ENCODE data around the gene VTI1A.
"Not testable (repeated sequence)": the region's sequence is repeated elsewhere in the genome, so short reads cannot be mapped to it uniquely, and the experiment has no call there.

Gene VTI1A

GRCh38 chr10:112509558-112510291 lies 62.7 kb downstream of the VTI1A start:
- DNase-seq, result no peak

GRCh38 chr10:112510384-112510783 lies 63.4 kb downstream of the VTI1A start:
- peak; percentile 45 for DNase-seq

- DNase-seq, result no peak
These were observed 65.3 kb downstream of the VTI1A start for GRCh38 chr10:112512294-112512693.

- no peak for DNase-seq
These were observed 68.1 kb downstream of the VTI1A start for GRCh38 chr10:112515126-112515525.

DNA sequence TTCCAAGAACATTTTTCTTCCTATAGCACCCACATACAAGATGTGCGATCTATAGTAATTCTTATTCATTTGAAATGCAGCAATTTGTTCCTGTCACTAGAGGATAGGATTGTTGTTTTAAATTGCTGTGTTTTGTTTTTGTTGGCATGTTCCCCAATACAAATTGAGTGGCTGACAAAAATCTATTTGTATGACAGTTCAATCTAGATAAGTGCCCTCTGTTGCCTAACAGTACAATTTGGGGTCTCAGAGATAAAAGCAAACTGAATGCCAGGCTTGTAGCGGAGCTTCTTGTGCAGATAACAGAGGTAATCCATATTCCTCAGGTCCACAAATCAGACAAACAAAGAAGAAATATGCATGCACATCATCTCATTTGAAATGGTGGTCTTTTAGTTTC lies 68.8 kb downstream of the VTI1A start:
- no peak for DNase-seq

DNA sequence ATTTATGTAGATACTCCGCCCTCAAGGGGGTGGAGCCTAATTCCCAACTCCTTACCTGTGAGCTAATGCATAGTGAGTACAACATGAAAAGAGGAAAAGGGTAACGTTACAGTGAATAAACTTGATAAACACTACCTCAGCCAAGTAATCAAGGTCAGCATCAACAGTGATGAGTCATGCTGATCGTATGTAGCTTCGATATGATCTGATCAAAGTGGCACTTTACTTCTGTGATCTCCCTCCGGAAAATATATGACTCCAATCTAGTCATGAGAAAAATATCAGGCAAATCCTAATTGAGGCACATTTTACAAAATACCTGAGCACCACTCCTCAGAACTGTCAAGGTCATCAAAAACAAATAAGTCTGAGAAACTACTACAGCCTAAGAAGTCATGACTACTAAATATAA lies 70.4 kb downstream of the VTI1A start:
- no peak for DNase-seq

DNA sequence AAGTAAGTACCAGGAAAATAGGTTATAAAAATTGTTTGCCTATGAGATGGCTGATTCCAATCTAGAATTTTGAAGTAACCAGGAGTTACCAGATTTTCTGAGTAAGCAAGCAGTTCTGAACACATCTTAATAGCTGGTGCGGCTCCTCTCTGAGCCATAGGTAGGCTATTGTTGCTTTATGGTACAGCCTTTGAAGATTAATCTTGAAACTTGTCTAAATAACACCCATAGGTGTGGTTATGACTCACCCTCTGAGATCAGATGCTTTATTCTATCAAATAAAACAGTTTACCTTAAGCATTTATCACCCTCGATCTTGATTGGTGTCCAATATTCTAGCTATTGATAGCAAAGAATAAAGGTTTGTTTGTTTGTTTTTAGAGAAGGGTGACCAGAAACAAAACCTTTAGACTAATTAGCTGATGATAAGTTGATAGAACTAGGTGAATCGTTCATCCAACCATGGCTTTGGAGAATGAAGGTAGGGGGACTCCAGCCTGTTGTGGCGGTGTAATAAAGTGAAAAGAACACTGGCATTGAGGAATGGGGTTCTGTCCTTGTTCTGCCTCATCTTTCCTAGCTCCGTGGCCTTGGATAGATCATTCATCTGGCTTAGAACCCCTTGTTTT lies 72.2 kb downstream of the VTI1A start:
- no peak for DNase-seq

- DNase-seq, result no peak
These were observed 73.9 kb downstream of the VTI1A start for GRCh38 chr10:112520914-112521313.

DNA sequence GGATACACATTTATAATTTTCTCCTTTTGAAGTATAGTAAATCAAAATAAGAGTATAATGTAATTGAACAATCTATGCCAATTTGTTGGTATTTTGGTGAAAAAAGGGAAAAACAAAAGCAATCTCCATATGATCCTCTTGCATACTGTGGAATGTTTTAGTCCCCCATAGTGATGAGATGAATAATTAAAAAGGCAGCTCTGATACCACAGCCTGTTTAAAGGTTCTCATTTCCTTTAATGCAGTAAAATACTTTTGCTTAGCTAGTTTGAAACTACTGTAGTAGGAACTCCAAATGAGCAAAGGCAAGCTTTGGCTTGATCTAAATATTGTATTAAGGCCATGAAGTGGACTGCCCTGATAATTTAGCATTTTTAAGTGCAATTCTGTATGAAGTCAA lies 77.6 kb downstream of the VTI1A start:
- no peak for DNase-seq

GRCh38 chr10:112525200-112525599 lies 78.2 kb downstream of the VTI1A start:
- no peak for DNase-seq

DNA sequence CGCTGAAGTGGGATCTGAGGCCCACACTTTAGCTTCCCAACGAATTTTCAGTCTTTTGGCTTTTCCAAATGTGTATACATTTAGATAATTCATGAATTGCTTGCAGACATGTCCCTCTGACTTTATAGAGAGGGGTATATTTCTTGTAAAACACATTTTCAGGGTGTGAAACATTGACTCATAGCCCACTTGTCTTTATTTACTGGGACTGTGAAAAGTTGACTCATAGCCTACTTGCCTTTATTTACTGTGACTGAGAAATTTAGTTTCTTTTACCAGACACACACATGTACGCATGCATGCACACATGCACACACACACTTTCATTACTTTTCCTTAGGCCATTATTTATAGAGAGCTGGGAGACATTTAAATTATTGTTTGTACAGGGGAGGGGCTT lies 79.1 kb downstream of the VTI1A start:
- DNase-seq, result no peak

DNA sequence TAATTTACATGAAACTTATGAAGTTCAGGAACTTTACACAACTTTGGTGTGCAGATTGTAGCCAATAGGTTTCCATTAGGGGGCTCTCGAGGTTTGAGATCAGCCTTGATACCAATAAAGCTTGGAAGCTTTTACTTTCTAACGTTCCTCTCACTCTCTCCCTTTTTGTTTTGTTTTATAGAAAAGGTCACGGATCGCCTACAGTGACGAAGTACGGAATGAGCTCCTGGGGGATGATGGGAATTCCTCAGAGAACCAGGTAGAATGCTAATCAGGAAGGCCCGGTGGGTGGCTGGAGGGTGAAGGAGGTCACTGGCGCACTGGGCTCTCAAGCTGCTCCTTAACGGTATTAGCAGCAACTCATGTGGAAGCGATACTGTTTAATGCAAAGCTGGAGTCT lies 79.9 kb downstream of the VTI1A start:
- no peak for DNase-seq

DNA sequence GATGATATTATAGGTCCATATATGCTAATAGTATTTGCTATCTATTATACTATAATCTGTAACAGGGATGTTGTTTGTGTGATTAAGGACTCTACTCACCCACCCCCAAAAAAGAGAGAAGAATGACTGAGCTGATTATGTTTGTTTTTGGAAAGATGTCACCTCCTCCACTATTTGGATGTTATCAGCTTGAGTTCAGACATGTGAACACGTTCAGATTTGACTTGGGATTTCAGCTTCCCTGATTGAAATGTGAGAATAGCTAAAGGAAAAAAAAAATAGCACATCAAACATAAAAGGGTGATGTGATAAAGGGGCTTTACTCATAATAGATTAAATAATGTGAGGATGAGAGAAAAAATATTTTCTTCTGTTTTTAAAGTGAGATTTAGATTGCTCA lies 81.2 kb downstream of the VTI1A start:
- DNase-seq, result no peak

- DNase-seq, result no peak
These were observed 84.4 kb downstream of the VTI1A start for GRCh38 chr10:112531421-112531820.

DNA sequence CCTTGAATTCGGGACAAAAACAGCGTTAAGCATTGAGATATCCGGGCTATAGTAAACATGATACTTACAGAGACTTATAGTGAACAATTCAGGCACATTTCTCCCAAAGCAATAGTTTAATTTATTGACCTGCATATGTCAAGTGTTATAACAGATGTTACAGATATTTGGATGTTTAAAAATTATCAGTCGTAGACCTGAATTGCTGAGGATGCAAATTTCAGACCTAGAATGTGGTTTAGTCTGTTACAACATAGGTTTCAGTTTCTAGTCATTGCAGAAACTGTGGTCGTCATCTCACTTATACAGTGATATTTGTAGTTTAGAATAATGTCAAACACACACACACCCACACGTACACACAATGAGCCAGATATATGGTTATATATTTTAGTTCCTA lies 85.2 kb downstream of the VTI1A start:
- no peak for DNase-seq

DNA sequence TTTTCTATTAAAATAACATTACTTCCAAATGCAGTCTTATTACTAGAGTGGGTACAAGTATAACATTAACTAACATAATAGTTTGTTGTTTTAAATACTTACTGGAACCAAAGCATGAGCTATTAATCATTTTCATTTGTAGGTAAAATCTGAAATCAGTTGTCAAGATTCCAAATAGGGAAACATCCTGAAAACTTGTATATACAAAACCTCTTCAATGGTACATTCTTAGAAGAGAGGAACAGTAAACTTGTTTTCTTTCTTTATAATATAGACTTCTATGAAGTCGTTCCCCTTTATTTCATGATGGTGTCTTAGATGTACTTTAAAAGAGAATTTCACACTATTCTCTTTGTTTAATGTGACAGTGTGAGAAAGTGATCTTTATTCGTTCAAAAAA lies 85.9 kb downstream of the VTI1A start:
- no peak for DNase-seq

GRCh38 chr10:112533916-112534315 lies 86.9 kb downstream of the VTI1A start:
- no peak for DNase-seq

GRCh38 chr10:112535531-112535951 lies 88.5 kb downstream of the VTI1A start:
- no peak for DNase-seq

DNA sequence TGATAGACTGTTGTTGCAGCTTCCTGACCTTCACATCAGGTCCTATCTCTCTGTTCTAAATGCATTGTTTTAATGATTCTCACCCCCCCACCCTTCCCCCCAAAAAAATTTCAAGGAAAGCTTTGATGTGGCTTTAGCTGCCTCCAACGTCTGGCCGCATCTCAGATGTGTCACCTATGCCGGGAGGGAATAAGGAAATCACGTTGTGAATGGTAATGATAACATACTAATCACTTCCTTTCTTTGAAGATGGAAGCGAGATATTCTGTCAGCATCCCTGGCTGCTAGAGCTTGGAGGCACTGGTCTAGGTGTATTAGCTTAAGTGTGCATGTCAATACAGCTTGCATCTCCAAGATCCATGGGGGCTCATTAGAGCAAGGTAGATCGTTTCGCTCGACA lies 89.6 kb downstream of the VTI1A start:
- DNase-seq, result no peak

DNA sequence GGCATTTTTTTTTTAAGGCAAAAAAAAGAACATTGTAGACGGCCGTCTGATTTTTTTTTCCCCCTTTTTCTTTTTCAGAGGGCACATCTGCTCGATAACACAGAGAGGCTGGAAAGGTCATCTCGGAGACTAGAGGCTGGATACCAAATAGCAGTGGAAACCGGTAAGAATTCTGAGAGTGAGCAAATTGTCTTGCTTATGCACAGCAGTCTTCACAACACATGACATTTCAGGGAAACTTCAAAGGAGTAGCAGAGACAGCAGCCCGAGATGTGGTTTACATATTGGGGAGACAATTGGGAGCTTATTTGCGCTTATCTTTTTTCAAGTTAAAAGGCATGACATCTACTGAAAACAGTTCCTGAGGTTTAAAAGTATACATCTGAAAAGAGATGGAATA lies 91.2 kb downstream of the VTI1A start:
- no peak for DNase-seq

DNA sequence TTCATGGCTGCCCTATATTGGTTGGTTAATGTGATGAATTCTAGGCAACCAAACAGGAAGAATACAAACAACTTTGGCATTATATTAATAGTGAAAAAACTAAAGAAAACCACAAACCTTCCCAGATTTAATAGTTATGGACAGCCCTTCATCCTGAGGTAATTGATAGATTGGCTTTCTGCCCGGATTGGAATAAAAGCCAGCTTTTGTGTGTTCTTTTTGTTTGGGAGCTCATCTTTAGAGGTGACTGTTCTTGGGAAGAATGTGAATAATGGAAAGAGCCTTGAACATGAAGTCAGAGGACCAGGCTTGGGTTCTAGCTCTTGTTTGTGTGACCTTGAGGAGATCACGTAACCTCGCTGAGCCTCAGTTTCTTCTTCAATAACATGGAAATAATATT lies 92.3 kb downstream of the VTI1A start:
- DNase-seq, result no peak

- DNase-seq, result not testable (repeated sequence)
These were observed 95.8 kb downstream of the VTI1A start for GRCh38 chr10:112542823-112543222.

- no peak for DNase-seq
These were observed 99.5 kb downstream of the VTI1A start for GRCh38 chr10:112546474-112546873.

GRCh38 chr10:112548535-112549276 lies 101.7 kb downstream of the VTI1A start:
- DNase-seq, result no peak
